Measurements from ENCODE around the gene RCOR2. TPM values are rescaled to one million over a fixed set of nuclear protein-coding genes. Genes with fewer than 3 reads are reported as not detected.

Gene RCOR2
- total RNA-seq, 1 donor from 2014 or later = 0.43 TPM

DNA sequence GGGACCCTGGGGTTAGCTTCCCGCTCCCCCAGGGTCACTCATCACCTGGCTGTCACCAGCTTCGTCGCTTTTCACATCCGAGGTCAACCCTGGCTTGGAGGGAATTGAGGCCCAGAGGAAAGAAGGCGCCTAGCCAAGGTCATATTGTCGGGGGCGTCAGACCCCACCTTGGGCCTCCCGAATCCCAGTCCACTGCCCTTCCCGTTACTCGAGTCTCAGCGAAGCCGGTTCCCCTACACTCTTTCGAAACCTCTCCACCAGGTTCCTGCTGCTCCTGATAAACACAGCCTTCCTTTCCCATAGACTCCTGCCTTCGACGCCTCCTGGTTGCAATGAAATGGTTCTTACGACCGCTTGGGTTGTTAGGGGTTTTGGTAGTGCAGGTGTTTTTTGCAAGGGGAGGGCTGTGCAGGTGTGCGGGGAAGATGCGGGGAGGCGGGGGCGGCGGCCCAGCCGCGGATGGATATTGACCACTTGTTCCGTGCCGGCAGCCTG is 22.5 kb upstream of the RCOR2 start:
- DNase-seq (ENCODE audit: low spot score) = no peak

GRCh38 chr11:63938479-63939396 is 21.8 kb upstream of the RCOR2 start, which contains the start of gene NAA40:
TSS of gene NAA40 (plus strand) at chr11:63939002. CDS start at chr11:63939097, 95 bp downstream.
- H3K27me3 Mint-ChIP-seq (ENCODE audit: low read depth) = no peaks in the 10 kb centered on the region
- peak within 1 kb of the TSS; percentile 91 for H3K4me3 Mint-ChIP-seq (ENCODE audit: low read depth)
- H3K4me1 Mint-ChIP-seq (ENCODE audit: low read depth) = peaks cover 14% of the 10 kb centered on the region
- no peaks in the 10 kb centered on the region for H3K9me3 Mint-ChIP-seq
- peak within 1 kb of the TSS; percentile 72 for H3K27ac Mint-ChIP-seq
- peak; percentile 91 for DNase-seq (ENCODE audit: low spot score)
- H3K36me3 Mint-ChIP-seq (ENCODE audit: low read depth) = peaks cover 5% of the 10 kb centered on the region
- intact Hi-C loops (cut with micrococcal nuclease) = loop anchor here (1.0 to 2.0 kb wide), 2 partner anchors 36 to 100 kb away; partner anchors contain the start of gene COX8A

More for the DNA sequence above, 22.5 kb upstream of the RCOR2 start:
- peaks cover 5% of the 10 kb centered on the region for H3K36me3 Mint-ChIP-seq (ENCODE audit: low read depth)
- peak overlapping the region; percentile 91 for H3K4me3 Mint-ChIP-seq (ENCODE audit: low read depth)
- H3K9me3 Mint-ChIP-seq = no peaks in the 10 kb centered on the region
- intact Hi-C loops (cut with micrococcal nuclease) = loop anchor here (2.0 kb wide), 1 partner anchor 35 kb away; the partner anchor contains the start of gene COX8A
- peak overlapping the region; percentile 72 for H3K27ac Mint-ChIP-seq
- no peaks in the 10 kb centered on the region for H3K27me3 Mint-ChIP-seq (ENCODE audit: low read depth)
- peaks cover 20% of the 10 kb centered on the region for H3K4me1 Mint-ChIP-seq (ENCODE audit: low read depth)

DNA sequence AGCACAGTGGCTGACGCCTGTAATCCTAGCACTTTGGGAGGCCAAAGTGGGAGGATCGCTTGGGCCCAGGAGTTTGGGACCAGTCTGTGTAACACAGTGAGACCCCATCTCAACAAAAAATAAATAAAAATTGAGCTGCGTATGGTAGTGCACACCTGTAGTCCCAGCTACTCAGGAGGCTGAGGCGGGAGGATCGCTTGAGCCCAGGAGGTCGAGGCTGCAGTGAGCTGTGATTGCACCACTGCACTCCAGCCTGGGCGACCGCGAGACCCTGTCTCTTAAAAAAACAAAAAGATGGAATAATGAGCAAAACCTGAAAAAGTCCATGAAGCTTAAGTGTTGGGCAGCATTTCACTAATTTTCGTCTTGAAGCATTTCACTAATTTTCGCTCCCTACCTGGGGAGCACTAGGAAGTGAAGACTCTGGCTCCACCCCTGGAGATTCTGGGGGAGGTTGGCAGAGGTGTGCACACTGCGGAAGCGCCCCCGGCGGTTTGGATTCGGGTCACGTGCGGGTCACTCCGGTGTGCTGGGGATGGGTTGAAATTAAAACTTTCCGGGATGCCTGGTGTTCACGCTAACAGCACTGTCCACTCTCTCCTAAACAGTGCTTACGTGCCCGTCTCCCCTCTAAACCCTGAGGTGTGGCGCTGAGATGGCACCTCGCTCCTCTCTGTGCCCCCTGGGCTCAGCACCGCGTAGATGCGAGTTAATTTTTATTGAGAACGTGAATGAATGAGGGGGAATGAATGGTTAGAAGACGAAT is 20.9 kb upstream of the RCOR2 start:
- H3K36me3 Mint-ChIP-seq (ENCODE audit: low read depth) = peaks cover 5% of the 10 kb centered on the region
- H3K27me3 Mint-ChIP-seq (ENCODE audit: low read depth) = no peaks in the 10 kb centered on the region
- no peak for DNase-seq (ENCODE audit: low spot score)
- H3K9me3 Mint-ChIP-seq = no peaks in the 10 kb centered on the region
- H3K27ac Mint-ChIP-seq = peak overlapping the region; percentile 59
- peak overlapping the region; percentile 91 for H3K4me3 Mint-ChIP-seq (ENCODE audit: low read depth)
- H3K4me1 Mint-ChIP-seq (ENCODE audit: low read depth) = peaks cover 14% of the 10 kb centered on the region
- intact Hi-C loops (cut with micrococcal nuclease) = loop anchor here (1.0 to 2.0 kb wide), 2 partner anchors 37 to 100 kb away; partner anchors contain the start of gene COX8A

GRCh38 chr11:63933459-63933858 is 16.5 kb upstream of the RCOR2 start:
- Mint-ChIP-seq H3K4me3 (ENCODE audit: low read depth) (no peak overlapping the region), H3K36me3 (ENCODE audit: low read depth) (no peaks in the 10 kb centered on the region), H3K4me1 (ENCODE audit: low read depth) (peaks cover 3% of the 10 kb centered on the region), H3K27ac (no peak overlapping the region), H3K9me3 (no peaks in the 10 kb centered on the region), H3K27me3 (ENCODE audit: low read depth) (peaks cover 3% of the 10 kb centered on the region)
- DNase-seq (ENCODE audit: low spot score) = no peak
- intact Hi-C loops (cut with micrococcal nuclease) = no loop called here

GRCh38 chr11:63931876-63932275 is 14.9 kb upstream of the RCOR2 start:
- no peak for DNase-seq (ENCODE audit: low spot score)
- Mint-ChIP-seq H3K36me3 (ENCODE audit: low read depth) (no peaks in the 10 kb centered on the region), H3K9me3 (no peaks in the 10 kb centered on the region), H3K4me3 (ENCODE audit: low read depth) (no peak overlapping the region), H3K27me3 (ENCODE audit: low read depth) (peaks cover 8% of the 10 kb centered on the region), H3K4me1 (ENCODE audit: low read depth) (no peaks in the 10 kb centered on the region), H3K27ac (no peak overlapping the region)
- intact Hi-C loops (cut with micrococcal nuclease) = no loop called here

- Mint-ChIP-seq H3K27ac (no peak overlapping the region), H3K27me3 (ENCODE audit: low read depth) (peaks cover 8% of the 10 kb centered on the region), H3K9me3 (no peaks in the 10 kb centered on the region), H3K36me3 (ENCODE audit: low read depth) (no peaks in the 10 kb centered on the region), H3K4me1 (ENCODE audit: low read depth) (no peaks in the 10 kb centered on the region), H3K4me3 (ENCODE audit: low read depth) (no peak overlapping the region)
- intact Hi-C loops (cut with micrococcal nuclease) = no loop called here
- no peak for DNase-seq (ENCODE audit: low spot score)
Measured at GRCh38 chr11:63931045-63931444, 14.1 kb upstream of the RCOR2 start.

DNA sequence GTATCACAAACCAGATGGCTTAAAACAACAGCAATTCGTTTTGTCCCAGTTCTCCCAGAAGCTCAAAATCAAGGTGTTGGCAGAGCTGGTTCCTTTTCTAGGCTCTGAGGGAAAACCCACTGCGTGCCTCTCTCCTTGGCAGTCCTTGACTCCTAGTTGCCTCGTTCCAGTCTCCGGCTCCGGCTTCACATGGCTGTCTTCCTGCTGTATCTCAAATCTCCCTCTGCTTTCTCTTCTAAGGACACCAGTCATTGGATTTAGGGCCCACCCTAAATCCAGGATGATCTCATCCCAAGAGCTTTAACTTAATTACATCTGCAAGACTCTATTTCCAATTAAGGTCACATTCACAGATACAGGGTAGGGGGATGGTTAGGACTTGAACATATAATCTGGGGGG is 12.7 kb upstream of the RCOR2 start:
- H3K27ac Mint-ChIP-seq = no peak overlapping the region
- H3K36me3 Mint-ChIP-seq (ENCODE audit: low read depth) = no peaks in the 10 kb centered on the region
- H3K4me3 Mint-ChIP-seq (ENCODE audit: low read depth) = no peak overlapping the region
- DNase-seq (ENCODE audit: low spot score) = no peak
- H3K4me1 Mint-ChIP-seq (ENCODE audit: low read depth) = no peaks in the 10 kb centered on the region
- H3K27me3 Mint-ChIP-seq (ENCODE audit: low read depth) = peaks cover 8% of the 10 kb centered on the region
- no peaks in the 10 kb centered on the region for H3K9me3 Mint-ChIP-seq
- intact Hi-C loops (cut with micrococcal nuclease) = no loop called here

- Mint-ChIP-seq H3K4me3 (ENCODE audit: low read depth) (no peak overlapping the region), H3K4me1 (ENCODE audit: low read depth) (peaks cover 2% of the 10 kb centered on the region), H3K27ac (no peak overlapping the region), H3K27me3 (ENCODE audit: low read depth) (peaks cover 32% of the 10 kb centered on the region), H3K9me3 (no peaks in the 10 kb centered on the region), H3K36me3 (ENCODE audit: low read depth) (no peaks in the 10 kb centered on the region)
- no peak for DNase-seq (ENCODE audit: low spot score)
- intact Hi-C loops (cut with micrococcal nuclease) = no loop called here
Measured at GRCh38 chr11:63923319-63923718, 6.4 kb upstream of the RCOR2 start.

GRCh38 chr11:63922673-63923192 is 5.8 kb upstream of the RCOR2 start:
- Mint-ChIP-seq H3K4me3 (ENCODE audit: low read depth) (no peak overlapping the region), H3K27me3 (ENCODE audit: low read depth) (peaks cover 29% of the 10 kb centered on the region), H3K27ac (no peak overlapping the region), H3K9me3 (no peaks in the 10 kb centered on the region), H3K4me1 (ENCODE audit: low read depth) (peaks cover 2% of the 10 kb centered on the region), H3K36me3 (ENCODE audit: low read depth) (no peaks in the 10 kb centered on the region)
- no peak for DNase-seq (ENCODE audit: low spot score)
- intact Hi-C loops (cut with micrococcal nuclease) = no loop called here

- DNase-seq (ENCODE audit: low spot score) = no peak
- intact Hi-C loops (cut with micrococcal nuclease) = no loop called here
- Mint-ChIP-seq H3K27ac (no peak overlapping the region), H3K4me3 (ENCODE audit: low read depth) (no peak overlapping the region), H3K36me3 (ENCODE audit: low read depth) (no peaks in the 10 kb centered on the region), H3K9me3 (no peaks in the 10 kb centered on the region), H3K27me3 (ENCODE audit: low read depth) (peaks cover 33% of the 10 kb centered on the region), H3K4me1 (ENCODE audit: low read depth) (peaks cover 4% of the 10 kb centered on the region)
Measured at GRCh38 chr11:63920939-63921417, 4.0 kb upstream of the RCOR2 start.

DNA sequence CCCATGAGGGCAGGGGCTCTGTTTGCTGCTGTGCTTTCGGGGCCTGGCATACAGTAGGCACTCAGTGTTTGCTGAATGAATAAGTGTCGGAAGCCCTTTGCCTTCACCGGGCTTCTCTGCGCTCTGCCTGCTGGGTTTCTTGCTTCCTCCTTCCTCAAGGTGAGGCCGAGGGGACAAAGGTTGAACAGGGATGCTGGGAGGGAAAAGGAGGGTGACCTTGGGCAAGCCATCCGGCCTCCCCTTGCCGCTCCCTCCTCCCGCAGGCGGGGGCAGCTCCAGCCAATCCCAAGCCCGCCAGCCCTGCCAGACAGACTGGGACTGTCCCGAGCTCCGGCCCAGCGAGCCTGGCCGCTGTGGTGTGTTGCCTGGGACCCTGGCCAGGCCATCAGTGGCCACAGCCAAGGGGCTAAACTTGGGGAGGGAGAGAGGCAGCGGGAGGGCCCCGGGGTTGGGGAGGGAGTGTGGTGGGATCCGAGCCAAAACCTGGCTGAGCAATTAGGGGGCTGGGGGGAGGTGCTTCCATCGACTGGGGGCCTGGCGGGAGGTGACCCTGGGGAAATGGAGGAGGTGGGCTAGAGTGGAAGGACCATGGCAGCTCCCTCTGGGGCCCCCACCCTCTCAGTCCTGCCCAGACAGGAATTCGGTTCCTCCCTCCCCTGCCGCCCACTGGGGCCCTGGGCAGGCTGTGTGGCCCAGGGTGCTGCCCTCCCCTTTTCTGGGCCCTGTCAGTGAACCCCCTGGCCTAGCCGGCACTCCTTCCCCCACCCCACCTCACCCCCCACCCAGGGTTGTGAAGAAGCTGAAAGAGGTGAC is 3.4 kb upstream of the RCOR2 start:
- Mint-ChIP-seq H3K36me3 (ENCODE audit: low read depth) (no peaks in the 10 kb centered on the region), H3K4me3 (ENCODE audit: low read depth) (no peak overlapping the region), H3K4me1 (ENCODE audit: low read depth) (peaks cover 4% of the 10 kb centered on the region), H3K27ac (no peak overlapping the region), H3K27me3 (ENCODE audit: low read depth) (peaks cover 33% of the 10 kb centered on the region), H3K9me3 (no peaks in the 10 kb centered on the region)
- intact Hi-C loops (cut with micrococcal nuclease) = no loop called here
- no peak for DNase-seq (ENCODE audit: low spot score)

Data from activated T-helper 2 cell treated with anti-CD3 and anti-CD28 coated beads, Interferon-gamma antibody, Interleukin-2, Interleukin-4, amounts not matched to agents 10 μg/mL and 5 μg/mL and 100 μg/mL, durations not matched to agents 14 hours and 24 hours and 36 hours (primary cell).